HG03457 (cell line): Measurements from ENCODE around the gene REN.

Experiments used
- ATAC-seq: cut with Tn5 transposase; IDR thresholded peaks from one replicate; pipeline ENCODE4 v1.9.1; 2021; ENCODE audit warnings: moderate number of reproducible peaks; ENCODE audit not compliant: unreplicated experiment

REN gene

GRCh38 chr1:204110894-204111633 is 55.1 kb downstream of the REN start:
- ATAC-seq, result no peak

- no peak for ATAC-seq
Observed at GRCh38 chr1:204108312-204109141, 57.6 kb downstream of the REN start.

DNA sequence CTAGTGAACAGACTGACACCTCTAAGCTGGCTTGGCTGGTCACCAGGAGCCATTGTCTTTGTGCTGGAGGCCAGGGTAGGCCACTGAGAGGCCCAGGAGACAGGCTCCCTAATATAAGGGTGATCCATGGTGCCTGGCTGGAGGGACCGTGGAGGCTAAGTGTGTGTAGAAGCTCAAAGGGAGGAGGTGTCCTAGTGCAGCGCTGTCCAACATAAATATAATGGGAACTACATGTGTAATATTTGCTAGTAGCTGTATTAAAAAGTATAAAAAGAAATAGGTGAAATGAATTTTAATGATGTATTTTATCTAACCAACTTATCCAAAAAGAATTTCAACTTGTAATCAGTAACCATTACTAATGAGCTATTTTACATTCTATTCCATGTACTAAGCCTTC is 58.2 kb downstream of the REN start:
- no peak for ATAC-seq

DNA sequence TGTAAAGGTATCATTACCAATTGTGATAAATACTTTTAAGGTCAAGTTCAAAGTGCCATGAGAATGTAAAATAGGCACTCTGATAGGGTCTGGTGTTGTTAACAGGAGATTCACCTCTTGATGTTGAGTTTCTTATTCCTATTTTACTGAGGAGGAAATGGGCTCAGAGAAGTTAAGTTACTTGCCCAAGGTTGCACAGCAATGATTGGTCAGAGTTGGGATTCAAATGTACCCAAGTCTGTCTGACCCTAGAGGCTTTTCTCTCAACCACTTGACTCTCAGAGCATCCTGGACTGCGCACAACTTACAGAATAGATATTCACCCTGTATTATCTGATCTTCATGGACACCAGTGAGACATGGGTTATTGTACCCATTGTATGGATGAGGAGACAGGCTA is 59.3 kb downstream of the REN start:
- ATAC-seq, result no peak

- no peak for ATAC-seq
Observed at GRCh38 chr1:204105131-204105515, 61.0 kb downstream of the REN start.
